AG09319 (cell line): ENCODE results near the gene CAPZA2.

Source experiments
- DNase-seq: peaks from one replicate; pipeline ENCODE4 v3.0.0-alpha.2; 2010; ENCODE audit warnings: low read depth; ENCODE audit errors: extremely low read depth
- CTCF ChIP-seq: IDR thresholded peaks from 2 replicates; pipeline ENCODE4 v1.5.1; 2011; ENCODE audit warnings: low read depth, mild to moderate bottlenecking, inconsistent platforms, low read length, moderate library complexity

Gene CAPZA2

GRCh38 chr7:116949941-116950801 lies 87.8 kb downstream of the CAPZA2 start:
- no peak for TF ChIP-seq CTCF

GRCh38 chr7:116950889-116951351 lies 88.5 kb downstream of the CAPZA2 start:
- DNase-seq, result no peak
- TF ChIP-seq CTCF, result no peak

More at GRCh38 chr7:116949941-116950801, 87.8 kb downstream of the CAPZA2 start:
- DNase-seq, result no peak

GRCh38 chr7:116951366-116952292 lies 89.2 kb downstream of the CAPZA2 start:
- DNase-seq, result no peak
- no peak for TF ChIP-seq CTCF

- TF ChIP-seq CTCF, result no peak
- no peak for DNase-seq
Observed at GRCh38 chr7:116952635-116953371, 90.4 kb downstream of the CAPZA2 start.

- no peak for TF ChIP-seq CTCF
- no peak for DNase-seq
Observed at GRCh38 chr7:116953372-116953905, 91.1 kb downstream of the CAPZA2 start, which contains the start of gene ST7. Gene ST7, plus strand, starts transcription at chr7:116953501. Its CDS starts 40 bp downstream, at chr7:116953541.

- peak; percentile 63 for DNase-seq
- no peak for TF ChIP-seq CTCF
Observed at GRCh38 chr7:116953906-116954838, 91.8 kb downstream of the CAPZA2 start.
